HCT116 (cell line): ENCODE results near the gene AGBL1. TPM values are rescaled to one million over a fixed set of nuclear protein-coding genes. Genes with fewer than 3 reads are reported as not detected.

ENCODE experiments used
- ATAC-seq: fragments of 200-7000 bp; cut with Tn5 transposase; 2 replicates; pipeline ENCODE4 v1.9.1; 2020; ENCODE audit warnings: mild to moderate bottlenecking, moderate library complexity
- BruUV-seq: library from RNA; stranded (reverse); fragments of 400-500 nt; replicated peaks from 2 replicates; lab custom pipeline; 2021; lab: Mats Ljungman, UMichigan
- CTCF ChIA-PET: fragments of 300-600 bp; sonication (Branson Sonifier 250); formaldehyde crosslinking; loops from one replicate; lab custom pipeline; 2021; ENCODE audit warnings: antibody characterized with exemption; lab: Charles Lee
- POLR2A ChIA-PET: fragments of 300-600, 350-600 bp; sonication (Branson Sonifier 250); formaldehyde crosslinking; loops from one replicate; lab custom pipeline; 2021; ENCODE audit warnings: antibody characterized with exemption; lab: Charles Lee
- RAD21 ChIA-PET, 2 experiments: fragments of 300-600 bp; sonication (Branson Sonifier 250); formaldehyde crosslinking; loops; one replicate each; lab custom pipeline; 2023; ENCODE audit warnings: low total read pairs in 2 of 2; ENCODE audit not compliant: uncharacterized antibody in 2 of 2, unreplicated experiment in 2 of 2, low non-redundant PET in 1 of 2; lab: Charles Lee
- DNase-seq: peaks from one replicate; pipeline ENCODE4 v3.0.0-alpha.2; 2010; ENCODE audit warnings: low read depth, low spot score
- H2AFZ ChIP-seq: fragments of 200-600 bp; shearing (Covaris generic), sonication (generic); 2 replicates; pipeline ENCODE4 v1.6.1; 2017; ENCODE audit warnings: low read depth, mixed run types, mixed read lengths, antibody characterized with exemption, low read length; ENCODE audit not compliant: poor library complexity, severe bottlenecking
- H3K27ac ChIP-seq: 2 replicates; pipeline ENCODE4 v1.5.1; 2012; ENCODE audit warnings: low read depth, low read length
- H3K27me3 ChIP-seq: fragments of 200-600 bp; sonication (generic); 2 replicates; pipeline ENCODE4 v1.6.1; 2016; ENCODE audit warnings: mixed run types, low read length, mixed read lengths; ENCODE audit not compliant: insufficient read depth
- H3K36me3 ChIP-seq, 2 experiments: fragments of 200-500 bp in 1 of 2; fragments of 200-600 bp in 1 of 2; sonication (Bioruptor generic) in 1 of 2; sonication (generic) in 1 of 2; 2 replicates each; pipeline versions ENCODE4 v1.5.1 to v1.6.1; 2014 to 2016; ENCODE audit warnings: low read length in 2 of 2, inconsistent platforms in 1 of 2, mixed read lengths in 1 of 2, mixed run types in 1 of 2; ENCODE audit not compliant: insufficient read depth in 2 of 2, control insufficient read depth in 1 of 2
- H3K4me1 ChIP-seq, 2 experiments: fragments of 200-600 bp in 1 of 2; sonication (generic) in 1 of 2; 2 replicates each; pipeline versions ENCODE4 v1.5.1 to v1.6.1; 2012 to 2017; ENCODE audit warnings: low read length in 2 of 2, inconsistent platforms in 1 of 2, mild to moderate bottlenecking in 1 of 2, mixed read lengths in 1 of 2, mixed run types in 1 of 2, moderate library complexity in 1 of 2; ENCODE audit not compliant: insufficient read depth in 2 of 2, control insufficient read depth in 1 of 2
- H3K4me2 ChIP-seq: fragments of 200-600 bp; sonication (generic); 2 replicates; pipeline ENCODE4 v1.6.1; 2017; ENCODE audit warnings: mixed run types, low read length, mixed read lengths
- H3K4me3 ChIP-seq, 2 experiments: fragments of 200-600 bp in 1 of 2; sonication (generic) in 1 of 2; replicated peaks in 1 of 2; 2 replicates each; pipeline ENCODE4 v1.5.1; 2011 to 2016; ENCODE audit warnings: low read length in 2 of 2, control low read depth in 1 of 2, low read depth in 1 of 2, mild to moderate bottlenecking in 1 of 2, mixed read lengths in 1 of 2, mixed run types in 1 of 2
- H3K79me2 ChIP-seq: fragments of 200-600 bp; sonication (generic); 2 replicates; pipeline ENCODE4 v1.6.1; 2017; ENCODE audit warnings: mild to moderate bottlenecking, mixed run types, low read length, moderate library complexity, mixed read lengths; ENCODE audit not compliant: insufficient read depth
- H3K9ac ChIP-seq: fragments of 200-600 bp; sonication (generic); 2 replicates; pipeline ENCODE4 v1.6.1; 2016; ENCODE audit warnings: low read length, mixed read lengths
- H3K9me2 ChIP-seq: fragments of 200-600 bp; sonication (generic), shearing (Covaris generic); 2 replicates; pipeline ENCODE4 v1.6.1; 2017; ENCODE audit warnings: mixed run types, mild to moderate bottlenecking, moderate library complexity; ENCODE audit not compliant: insufficient read depth
- H3K9me3 ChIP-seq, 2 experiments: fragments of 200-500 bp in 1 of 2; fragments of 200-600 bp in 1 of 2; sonication (Bioruptor generic) in 1 of 2; sonication (generic) in 1 of 2; 2 replicates each; pipeline ENCODE4 v1.6.1; 2014 to 2017; ENCODE audit warnings: low read length in 2 of 2, mixed read lengths in 2 of 2, inconsistent platforms in 1 of 2, low read depth in 1 of 2, mild to moderate bottlenecking in 1 of 2, mixed run types in 1 of 2, moderate library complexity in 1 of 2; ENCODE audit not compliant: control insufficient read depth in 1 of 2, insufficient read depth in 1 of 2
- H4K20me1 ChIP-seq: fragments of 200-600 bp; sonication (generic), shearing (Covaris generic); 2 replicates; pipeline ENCODE4 v1.6.1; 2017; ENCODE audit warnings: mixed run types, mild to moderate bottlenecking, moderate library complexity; ENCODE audit not compliant: insufficient read depth
- CBX3 ChIP-seq: IDR thresholded peaks from 2 replicates; pipeline ENCODE4 v1.6.1; 2012; ENCODE audit warnings: low read depth
- CEBPB ChIP-seq: IDR thresholded peaks from 2 replicates; pipeline ENCODE4 v1.6.1; 2012; ENCODE audit warnings: low read depth
- EZH2 ChIP-seq: fragments of 200-600 bp; sonication (generic); IDR thresholded peaks from 2 replicates; pipeline ENCODE4 v1.6.1; 2017; ENCODE audit warnings: antibody characterized with exemption, mixed run types
- FOSL1 ChIP-seq: IDR thresholded peaks from 2 replicates; pipeline ENCODE4 v1.6.1; 2012; ENCODE audit warnings: low read depth
- JUND ChIP-seq: IDR thresholded peaks from 2 replicates; pipeline ENCODE4 v1.6.1; 2012
- MAX ChIP-seq: IDR thresholded peaks from 2 replicates; pipeline ENCODE4 v1.6.1; 2012
- RAD21 ChIP-seq: IDR thresholded peaks from 2 replicates; pipeline ENCODE4 v1.6.1; 2012; ENCODE audit warnings: low read depth, mild to moderate bottlenecking
- SIN3A ChIP-seq: IDR thresholded peaks from 2 replicates; pipeline ENCODE4 v1.6.1; 2012; ENCODE audit warnings: low read depth
- SRF ChIP-seq: IDR thresholded peaks from 2 replicates; pipeline ENCODE4 v1.6.1; 2012; ENCODE audit warnings: low read depth
- YY1 ChIP-seq: IDR thresholded peaks from 2 replicates; pipeline ENCODE4 v1.6.1; 2011; ENCODE audit warnings: low read length, low read depth, moderate library complexity, mild to moderate bottlenecking; ENCODE audit not compliant: insufficient replicate concordance; ENCODE audit errors: extremely low read depth
- ZNF274 ChIP-seq: fragments of 200-500 bp; sonication (Bioruptor generic); IDR thresholded peaks from 2 replicates; pipeline ENCODE4 v1.6.1; 2014; ENCODE audit warnings: mild to moderate bottlenecking, low read depth, low read length, inconsistent platforms
- intact Hi-C: fragments of 100-400 bp; cut with micrococcal nuclease; formaldehyde crosslinking; loops from 2 replicates; pipeline ENCODE4 v1.10.0; 2022
- total RNA-seq: library from RNA; stranded (reverse); gene quantifications from one replicate; pipeline ENCODE4 v1.2.1, GENCODE V29; 2021; ENCODE audit not compliant: unreplicated experiment
- TF ChIP-seq, protein P1 (sequence below): IDR thresholded peaks from 2 replicates; pipeline ENCODE4 v1.6.1; 2012; ENCODE audit warnings: low read depth

Gene AGBL1
- total RNA-seq, 1 experiment from 2014 or later: not detected

DNA sequence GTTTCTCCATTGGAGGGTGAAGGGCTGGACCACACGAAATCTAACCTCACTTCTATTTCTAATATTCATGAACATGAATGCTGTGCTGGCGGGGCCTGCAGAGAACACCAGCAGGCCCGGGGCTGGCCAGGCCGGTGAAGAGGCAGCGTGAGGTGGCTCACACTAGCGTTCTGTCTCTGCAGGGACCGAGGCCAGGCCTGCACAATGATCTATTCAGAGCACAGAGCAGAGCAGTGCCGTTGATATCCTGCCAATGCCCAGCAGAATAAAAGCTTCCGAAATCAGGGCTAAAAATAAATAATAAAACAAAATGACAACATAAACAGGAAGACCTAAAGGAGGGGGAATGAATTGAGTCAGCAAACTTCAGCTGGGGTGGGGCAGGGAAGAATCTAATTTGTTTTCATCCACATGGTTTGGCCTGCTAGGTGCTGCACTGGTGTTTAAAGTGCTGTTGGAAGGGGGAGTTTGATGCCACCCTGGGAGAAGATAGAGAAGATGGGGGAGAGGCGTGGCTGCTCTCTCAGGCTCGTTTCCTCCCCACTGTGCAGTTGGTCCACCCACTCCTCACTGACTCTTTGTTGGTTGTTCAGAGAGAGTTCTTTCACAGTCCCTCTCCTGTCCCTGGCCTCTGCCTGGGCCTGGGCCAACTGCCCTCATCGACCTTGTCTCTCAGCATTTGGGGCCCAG lies 837.1 kb downstream of the AGBL1 start:
- ATAC-seq (no peak), DNase-seq (no peak)
- ChIA-PET RAD21 (no interaction called here), CTCF (no interaction called here), POLR2A (no interaction called here)
- H4K20me1 ChIP-seq: no peaks in the 10 kb centered on the region
- no peak for TF ChIP-seq YY1
- no peak for TF ChIP-seq MAX
- TF ChIP-seq CBX3: no peak
- no peak for TF ChIP-seq SRF
- TF ChIP-seq EZH2: no peak
- TF ChIP-seq CEBPB: no peak
- TF ChIP-seq FOSL1: no peak
- no peak for TF ChIP-seq SIN3A
- TF ChIP-seq RAD21: no peak
- no peak for TF ChIP-seq ZNF274
- no peak for TF ChIP-seq JUND
- TF ChIP-seq, protein P1, sequence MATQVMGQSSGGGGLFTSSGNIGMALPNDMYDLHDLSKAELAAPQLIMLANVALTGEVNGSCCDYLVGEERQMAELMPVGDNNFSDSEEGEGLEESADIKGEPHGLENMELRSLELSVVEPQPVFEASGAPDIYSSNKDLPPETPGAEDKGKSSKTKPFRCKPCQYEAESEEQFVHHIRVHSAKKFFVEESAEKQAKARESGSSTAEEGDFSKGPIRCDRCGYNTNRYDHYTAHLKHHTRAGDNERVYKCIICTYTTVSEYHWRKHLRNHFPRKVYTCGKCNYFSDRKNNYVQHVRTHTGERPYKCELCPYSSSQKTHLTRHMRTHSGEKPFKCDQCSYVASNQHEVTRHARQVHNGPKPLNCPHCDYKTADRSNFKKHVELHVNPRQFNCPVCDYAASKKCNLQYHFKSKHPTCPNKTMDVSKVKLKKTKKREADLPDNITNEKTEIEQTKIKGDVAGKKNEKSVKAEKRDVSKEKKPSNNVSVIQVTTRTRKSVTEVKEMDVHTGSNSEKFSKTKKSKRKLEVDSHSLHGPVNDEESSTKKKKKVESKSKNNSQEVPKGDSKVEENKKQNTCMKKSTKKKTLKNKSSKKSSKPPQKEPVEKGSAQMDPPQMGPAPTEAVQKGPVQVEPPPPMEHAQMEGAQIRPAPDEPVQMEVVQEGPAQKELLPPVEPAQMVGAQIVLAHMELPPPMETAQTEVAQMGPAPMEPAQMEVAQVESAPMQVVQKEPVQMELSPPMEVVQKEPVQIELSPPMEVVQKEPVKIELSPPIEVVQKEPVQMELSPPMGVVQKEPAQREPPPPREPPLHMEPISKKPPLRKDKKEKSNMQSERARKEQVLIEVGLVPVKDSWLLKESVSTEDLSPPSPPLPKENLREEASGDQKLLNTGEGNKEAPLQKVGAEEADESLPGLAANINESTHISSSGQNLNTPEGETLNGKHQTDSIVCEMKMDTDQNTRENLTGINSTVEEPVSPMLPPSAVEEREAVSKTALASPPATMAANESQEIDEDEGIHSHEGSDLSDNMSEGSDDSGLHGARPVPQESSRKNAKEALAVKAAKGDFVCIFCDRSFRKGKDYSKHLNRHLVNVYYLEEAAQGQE: no peak
- no peaks in the 10 kb centered on the region for H3K36me3 ChIP-seq
- no peak overlapping the region for H3K4me3 ChIP-seq
- no peaks in the 10 kb centered on the region for H3K27me3 ChIP-seq
- peaks cover 16 to 21% of the 10 kb centered on the region in 2 experiments; a peak in 2 of 4 replicates for H3K9me3 ChIP-seq
- no peak overlapping the region for H2AFZ ChIP-seq
- intact Hi-C loops: no loop called here
- H3K4me2 ChIP-seq: no peak overlapping the region
- no TSS peak for BruUV-seq
- no peaks in the 10 kb centered on the region for H3K79me2 ChIP-seq
- no peak overlapping the region for H3K27ac ChIP-seq
- H3K9ac ChIP-seq: no peak overlapping the region
- no peaks in the 10 kb centered on the region for H3K9me2 ChIP-seq
- H3K4me1 ChIP-seq: no peaks in the 10 kb centered on the region
